Lung (tissue), 12 donors: ENCODE measurements around the gene RAB7B. TPM values are rescaled to one million over a fixed set of nuclear protein-coding genes. Genes with fewer than 3 reads are reported as not detected.

Experiments
- ATAC-seq: fragments of 200-7000 bp; cut with Tn5 transposase; one replicate; pipeline ENCODE4 v1.9.1; 2020; ENCODE audit warnings: moderate number of reproducible peaks; ENCODE audit not compliant: insufficient read depth, low FRiP score
- DNase-seq, 3 donors: peaks; one replicate each; pipeline ENCODE4 v3.0.0-alpha.2; 2013 to 2017
- H3K27ac ChIP-seq, 2 donors: one replicate each; pipeline ENCODE4 v1.5.1; 2013; ENCODE audit warnings: mild to moderate bottlenecking in 2 of 2, moderate library complexity in 2 of 2, control low read depth in 1 of 2, inconsistent platforms in 1 of 2, low read depth in 1 of 2, low read length in 1 of 2
- H3K27me3 ChIP-seq, 3 donors: one replicate each; pipeline ENCODE4 v1.5.1; 2013; ENCODE audit warnings: low read length in 2 of 3; ENCODE audit not compliant: control insufficient read depth in 3 of 3, insufficient read depth in 3 of 3
- H3K36me3 ChIP-seq, 4 donors: one replicate each; pipeline ENCODE4 v1.5.1; 2013; ENCODE audit warnings: low read length in 4 of 4, mild to moderate bottlenecking in 1 of 4, moderate library complexity in 1 of 4; ENCODE audit not compliant: control insufficient read depth in 4 of 4, insufficient read depth in 4 of 4
- H3K4me1 ChIP-seq, 5 donors: one replicate each; pipeline ENCODE4 v1.5.1; 2013; ENCODE audit warnings: low read length in 5 of 5, mild to moderate bottlenecking in 2 of 5, moderate library complexity in 1 of 5; ENCODE audit not compliant: control insufficient read depth in 5 of 5, insufficient read depth in 5 of 5
- H3K4me3 ChIP-seq: one replicate; pipeline ENCODE4 v1.5.1; 2013; ENCODE audit warnings: mild to moderate bottlenecking, control low read depth, moderate library complexity
- H3K9ac ChIP-seq, 2 donors: one replicate each; pipeline ENCODE4 v1.5.1; 2013; ENCODE audit warnings: low read length in 2 of 2, control low read depth in 1 of 2; ENCODE audit not compliant: insufficient read depth in 1 of 2
- H3K9me3 ChIP-seq, 4 donors: one replicate each; pipeline ENCODE4 v1.5.1; 2013; ENCODE audit warnings: low read length in 3 of 4, mild to moderate bottlenecking in 1 of 4, moderate library complexity in 1 of 4; ENCODE audit not compliant: control insufficient read depth in 4 of 4, insufficient read depth in 3 of 4
- CTCF ChIP-seq: IDR thresholded peaks from 2 replicates; pipeline ENCODE4 v1.5.1; 2012; ENCODE audit warnings: mild to moderate bottlenecking; ENCODE audit errors: control extremely low read depth, extremely low read depth
- WGBS, 2 donors: extraction: QIAGEN DNeasy Blood & Tissue Kit; methylation state at CpG; one replicate each; pipeline ENCODE4 v1.1.7; 2013; 5-methylcytosine and 5-hydroxymethylcytosine counted together
- polyA plus RNA-seq, 2 donors: library from polyadenylated mRNA; stranded (reverse); fragments of 200-250 nt; gene quantifications; one replicate each; pipeline ENCODE4 v1.2.1, GENCODE V29; 2013
- total RNA-seq, 2 donors: library from RNA; depleted of rRNA in 1 of 2; stranded (reverse); fragments of >200 nt in 1 of 2; gene quantifications; one replicate each; pipeline ENCODE4 v1.2.1, GENCODE V29; 2014 to 2021
- donor health status: control.
- donor health status: control.
- donor health status: Bipolar disorder and iron deficiency.
- donor health status: healthy.
- donor health status: DM: yes; HTN: yes; CAD: no.

Gene RAB7B
- total and polyA plus RNA-seq, 4 donors, result 3.4 to 16.2 (median 4.4) TPM

GRCh38 chr1:205989786-205990185 lies 13.4 kb downstream of the RAB7B start:
- no peak for DNase-seq
- Histone ChIP-seq H3K36me3 (no peaks in the 10 kb centered on the region), H3K4me3 (no peak overlapping the region), H3K9ac (no peak overlapping the region), H3K27me3 (no peaks in the 10 kb centered on the region), H3K27ac (no peak overlapping the region), H3K9me3 (no peaks in the 10 kb centered on the region), H3K4me1 (peaks cover 0 to 14% (median 0%) of the 10 kb centered on the region in 5 donors)
- no peak for TF ChIP-seq CTCF
- ATAC-seq, result no peak
- WGBS, 2 donors, result 67 to 72% methylated on average over 5 of the region's 5 CpGs

- no peaks in the 10 kb centered on the region for H3K36me3 ChIP-seq
- DNase-seq (no peak), ATAC-seq (no peak)
- H3K27ac ChIP-seq, result no peak overlapping the region
- peaks cover 0 to 9% (median 0%) of the 10 kb centered on the region in 5 donors for H3K4me1 ChIP-seq
- no peak for TF ChIP-seq CTCF
- 71 to 93% methylated on average over 12 of the region's 12 CpGs for WGBS, 2 donors
- H3K9me3 ChIP-seq, result no peaks in the 10 kb centered on the region
- no peak overlapping the region for H3K4me3 ChIP-seq
- H3K27me3 ChIP-seq, result no peaks in the 10 kb centered on the region
- no peak overlapping the region for H3K9ac ChIP-seq
Observed at GRCh38 chr1:205988585-205988995, 14.6 kb downstream of the RAB7B start.

- 61 to 85% methylated on average over 2 of the region's 2 CpGs for WGBS, 2 donors
- peaks cover 0 to 9% (median 0%) of the 10 kb centered on the region in 5 donors for H3K4me1 ChIP-seq
- no peaks in the 10 kb centered on the region for H3K9me3 ChIP-seq
- DNase-seq (no peak), ATAC-seq (no peak)
- no peaks in the 10 kb centered on the region for H3K36me3 ChIP-seq
- no peak for TF ChIP-seq CTCF
- no peaks in the 10 kb centered on the region for H3K27me3 ChIP-seq
- H3K9ac ChIP-seq, result no peak overlapping the region
- no peak overlapping the region for H3K4me3 ChIP-seq
- no peak overlapping the region for H3K27ac ChIP-seq
Observed at GRCh38 chr1:205986861-205987260, 16.3 kb downstream of the RAB7B start.

GRCh38 chr1:205986292-205986691 lies 16.9 kb downstream of the RAB7B start:
- WGBS, 2 donors, result 83 to 92% methylated on average over 3 of the region's 3 CpGs
- Histone ChIP-seq H3K27ac (no peak overlapping the region), H3K4me1 (peaks cover 0 to 9% (median 0%) of the 10 kb centered on the region in 5 donors), H3K27me3 (no peaks in the 10 kb centered on the region), H3K4me3 (no peak overlapping the region), H3K36me3 (no peaks in the 10 kb centered on the region), H3K9me3 (no peaks in the 10 kb centered on the region), H3K9ac (no peak overlapping the region)
- ATAC-seq (no peak), DNase-seq (no peak)
- no peak for TF ChIP-seq CTCF
